Uterus (tissue), 2 donors: Measurements from ENCODE around the gene COL5A1.

Experiments
- CTCF ChIP-seq, 4 experiments: fragments of 200-600 bp in 2 of 4; fragments of 450-650 bp in 2 of 4; sonication (generic) in 2 of 4; IDR thresholded peaks; one replicate each; pipeline ENCODE4 v1.5.1; 2016 to 2019; ENCODE audit warnings: antibody characterized with exemption in 4 of 4, mild to moderate bottlenecking in 2 of 4, moderate library complexity in 1 of 4
- POLR2A ChIP-seq, 2 donors: fragments of 450-650 bp; IDR thresholded peaks; one replicate each; pipeline ENCODE4 v1.6.1; 2016; ENCODE audit warnings: antibody characterized with exemption in 2 of 2, mild to moderate bottlenecking in 1 of 2, moderate library complexity in 1 of 2

- no peak for TF ChIP-seq CTCF (IDR thresholded peaks at IDR 0.05)
- no peak for TF ChIP-seq POLR2A (IDR thresholded peaks at IDR 0.05)
Observed at GRCh38 chr9:134622896-134623257, 18.7 kb upstream of the COL5A1 start.
